Measurements from ENCODE around the gene ACAN. TPM values are rescaled to one million over a fixed set of nuclear protein-coding genes. Genes with fewer than 3 reads are reported as not detected.

ACAN gene
- polyA plus RNA-seq, 1 of the 3 experiments (the other 2 are of a cell fraction): not detected

DNA sequence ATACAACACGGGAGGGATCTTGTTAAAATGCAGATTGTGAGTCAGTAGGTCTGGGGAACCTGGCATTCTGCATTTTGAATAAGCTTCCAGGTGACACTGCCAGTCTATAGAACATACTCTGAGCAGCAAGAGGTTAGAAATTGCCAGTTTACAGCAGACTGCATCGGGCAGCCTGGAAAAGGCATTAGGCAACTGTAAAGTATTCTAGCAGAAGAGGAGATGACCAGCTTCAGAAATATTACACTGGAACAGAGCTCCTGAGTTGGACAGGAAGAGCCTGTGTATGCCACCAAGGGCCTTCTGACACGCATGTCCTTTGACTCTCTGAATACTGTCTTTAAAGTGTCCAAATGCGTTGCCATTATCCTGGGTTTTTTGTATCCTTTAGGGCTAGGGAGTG, 2.5 kb upstream of the ACAN start (continued):
- TF ChIP-seq, protein P1, sequence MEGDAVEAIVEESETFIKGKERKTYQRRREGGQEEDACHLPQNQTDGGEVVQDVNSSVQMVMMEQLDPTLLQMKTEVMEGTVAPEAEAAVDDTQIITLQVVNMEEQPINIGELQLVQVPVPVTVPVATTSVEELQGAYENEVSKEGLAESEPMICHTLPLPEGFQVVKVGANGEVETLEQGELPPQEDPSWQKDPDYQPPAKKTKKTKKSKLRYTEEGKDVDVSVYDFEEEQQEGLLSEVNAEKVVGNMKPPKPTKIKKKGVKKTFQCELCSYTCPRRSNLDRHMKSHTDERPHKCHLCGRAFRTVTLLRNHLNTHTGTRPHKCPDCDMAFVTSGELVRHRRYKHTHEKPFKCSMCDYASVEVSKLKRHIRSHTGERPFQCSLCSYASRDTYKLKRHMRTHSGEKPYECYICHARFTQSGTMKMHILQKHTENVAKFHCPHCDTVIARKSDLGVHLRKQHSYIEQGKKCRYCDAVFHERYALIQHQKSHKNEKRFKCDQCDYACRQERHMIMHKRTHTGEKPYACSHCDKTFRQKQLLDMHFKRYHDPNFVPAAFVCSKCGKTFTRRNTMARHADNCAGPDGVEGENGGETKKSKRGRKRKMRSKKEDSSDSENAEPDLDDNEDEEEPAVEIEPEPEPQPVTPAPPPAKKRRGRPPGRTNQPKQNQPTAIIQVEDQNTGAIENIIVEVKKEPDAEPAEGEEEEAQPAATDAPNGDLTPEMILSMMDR (IDR thresholded peaks at IDR 0.05): no peak
- TF ChIP-seq EP300 (IDR thresholded peaks at IDR 0.05; ENCODE audit: borderline replicate concordance in 1 of 2, low read depth in 1 of 2, low read length in 1 of 2) (no peak), RAD21 (IDR thresholded peaks at IDR 0.05; ENCODE audit: low read length) (no peak), PBX3 (IDR thresholded peaks at IDR 0.05) (no peak)

DNA sequence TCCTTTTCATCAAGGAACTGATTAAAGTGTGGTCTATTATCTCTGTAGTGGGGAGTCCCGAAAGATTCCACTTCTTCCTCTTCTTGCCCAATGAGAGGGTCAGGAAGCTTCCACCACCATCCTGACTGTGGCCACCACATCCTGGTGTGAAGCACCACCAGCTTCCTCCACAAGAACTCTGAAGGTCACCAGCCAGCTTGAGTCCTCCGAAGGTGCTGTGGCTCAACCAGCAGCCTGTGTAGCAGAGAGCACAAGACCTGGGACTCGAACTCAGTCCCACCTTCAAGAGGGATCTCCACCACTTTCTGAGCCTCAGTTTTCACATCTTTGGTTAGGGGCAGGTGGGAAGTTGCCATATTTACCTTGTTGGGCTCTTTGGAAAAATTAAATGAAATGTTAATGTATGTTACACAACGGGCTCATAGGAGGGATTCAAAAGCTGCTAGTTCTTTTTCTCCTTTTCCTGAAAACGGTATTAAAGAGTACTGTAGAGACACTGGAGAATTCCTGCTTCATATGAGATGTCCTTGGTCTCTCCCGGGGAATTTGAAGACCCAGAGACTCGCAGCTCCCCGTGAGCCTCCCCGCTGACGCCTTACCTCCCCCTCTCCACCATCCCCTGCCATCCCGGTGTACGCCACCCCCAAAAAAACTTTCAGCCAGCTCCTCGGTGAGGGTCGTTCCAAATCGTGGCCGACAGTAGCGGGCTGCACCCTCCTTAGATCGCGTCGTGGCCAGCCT, 816 bp upstream of the ACAN start:
- no peak for DNase-seq
- Histone ChIP-seq H3K27ac (ENCODE audit: low read depth in 2 of 2, low read length in 1 of 2) (no peak overlapping the region), H3K4me1 (ENCODE audit: control insufficient read depth in 1 of 2, insufficient read depth in 2 of 2, low read depth in 1 of 2, low read length in 1 of 2) (no peaks in the 10 kb centered on the region; a peak in 1 of 4 replicates), H3K9me3 (no peaks in the 10 kb centered on the region), H3F3A (replicated peaks; ENCODE audit: insufficient read depth) (peaks cover 5% of the 10 kb centered on the region), H4K20me1 (ENCODE audit: insufficient read depth) (no peaks in the 10 kb centered on the region), H3K9me2 (no peaks in the 10 kb centered on the region), H3K27me3 (ENCODE audit: insufficient read depth) (peaks cover 34% of the 10 kb centered on the region), H3K79me2 (ENCODE audit: insufficient read depth) (no peaks in the 10 kb centered on the region), H3K4me3 (ENCODE audit: low read depth in 2 of 2, low read length in 1 of 2) (no peak overlapping the region), H2AFZ (ENCODE audit: low read depth) (no peak overlapping the region), H3K9ac (no peak overlapping the region), H3K36me3 (replicated peaks in 1 of 2; ENCODE audit: control insufficient read depth in 1 of 2, insufficient read depth in 2 of 2, low read length in 1 of 2) (no peaks in the 10 kb centered on the region), H3K4me2 (no peak overlapping the region)
- ChIA-PET POLR2A (no interaction called here), CTCF (no interaction called here)
- TF ChIP-seq SMC3 (IDR thresholded peaks at IDR 0.05; ENCODE audit: low read depth, low read length) (no peak), ELF1 (IDR thresholded peaks at IDR 0.05) (no peak), EP300 (IDR thresholded peaks at IDR 0.05; ENCODE audit: borderline replicate concordance in 1 of 2, low read depth in 1 of 2, low read length in 1 of 2) (no peak), RAD21 (IDR thresholded peaks at IDR 0.05; ENCODE audit: low read length) (no peak), POLR2AphosphoS5 (IDR thresholded peaks at IDR 0.05; ENCODE audit: low read depth, low read length) (no peak), MEF2A (IDR thresholded peaks at IDR 0.05; ENCODE audit: borderline replicate concordance, low read depth) (no peak)
- 4% methylated on average over 19 of the region's 20 CpGs for WGBS (ENCODE audit: low lambda C conversion rate)

- Histone ChIP-seq H3K9me2 (no peaks in the 10 kb centered on the region), H3K27ac (ENCODE audit: low read depth in 2 of 2, low read length in 1 of 2) (no peak overlapping the region), H3F3A (replicated peaks; ENCODE audit: insufficient read depth) (peaks cover 5% of the 10 kb centered on the region), H3K9me3 (no peaks in the 10 kb centered on the region), H3K4me2 (no peak overlapping the region), H4K20me1 (ENCODE audit: insufficient read depth) (no peaks in the 10 kb centered on the region), H3K9ac (no peak overlapping the region), H3K27me3 (ENCODE audit: insufficient read depth) (peaks cover 34% of the 10 kb centered on the region), H3K36me3 (replicated peaks in 1 of 2; ENCODE audit: control insufficient read depth in 1 of 2, insufficient read depth in 2 of 2, low read length in 1 of 2) (no peaks in the 10 kb centered on the region), H2AFZ (ENCODE audit: low read depth) (no peak overlapping the region), H3K4me3 (ENCODE audit: low read depth in 2 of 2, low read length in 1 of 2) (no peak overlapping the region; a peak in 1 of 4 replicates), H3K4me1 (ENCODE audit: control insufficient read depth in 1 of 2, insufficient read depth in 2 of 2, low read depth in 1 of 2, low read length in 1 of 2) (no peaks in the 10 kb centered on the region; a peak in 1 of 4 replicates), H3K79me2 (ENCODE audit: insufficient read depth) (no peaks in the 10 kb centered on the region)
- ChIA-PET CTCF (no interaction called here), POLR2A (no interaction called here)
- no peak for DNase-seq
- WGBS (ENCODE audit: low lambda C conversion rate): 0% methylated on average over 1 of the region's 28 CpGs
- TF ChIP-seq NRF1 (IDR thresholded peaks at IDR 0.05; ENCODE audit: low read depth, low read length): no peak
- no peak for TF ChIP-seq SIN3A (IDR thresholded peaks at IDR 0.05; ENCODE audit: borderline replicate concordance, low read depth, low read length)
- TF ChIP-seq RCOR1 (IDR thresholded peaks at IDR 0.05; ENCODE audit: low read length): no peak
- no peak for TF ChIP-seq NFIC (IDR thresholded peaks at IDR 0.05; ENCODE audit: borderline replicate concordance)
- no peak for TF ChIP-seq JUND (IDR thresholded peaks at IDR 0.05)
- TF ChIP-seq TAF1 (IDR thresholded peaks at IDR 0.05; ENCODE audit: borderline replicate concordance, low read depth, low read length): no peak
- no peak for TF ChIP-seq RXRA (IDR thresholded peaks at IDR 0.05; ENCODE audit: borderline replicate concordance, low read depth)
- TF ChIP-seq SMC3 (IDR thresholded peaks at IDR 0.05; ENCODE audit: low read depth, low read length): no peak
- TF ChIP-seq EP300 (IDR thresholded peaks at IDR 0.05; ENCODE audit: borderline replicate concordance in 1 of 2, low read depth in 1 of 2, low read length in 1 of 2): no peak
- TF ChIP-seq POLR2AphosphoS5 (IDR thresholded peaks at IDR 0.05; ENCODE audit: low read depth, low read length): no peak
Measured at GRCh38 chr15:88802991-88803240, 320 bp upstream of the ACAN start.

Measured in SK-N-SH (cell line).